GM12878 (cell line): ENCODE data around the gene ACOT7.

Source experiments
- ATF3 ChIP-seq: IDR thresholded peaks from 2 replicates; pipeline ENCODE4 v1.6.1; 2011; ENCODE audit warnings: low read depth, mild to moderate bottlenecking, low read length, moderate library complexity, borderline replicate concordance; ENCODE audit errors: extremely low read depth
- BRCA1 ChIP-seq: IDR thresholded peaks from 2 replicates; pipeline ENCODE4 v1.6.1; 2011; ENCODE audit warnings: low read depth, low read length, improper control_type of control experiment
- CTCF ChIP-seq, 3 experiments: IDR thresholded peaks in 2 of 3; conservative IDR thresholded peaks in 1 of 3; 2 replicates each; pipeline ENCODE4 v1.5.1; 2011; ENCODE audit warnings: low read depth in 3 of 3, low read length in 3 of 3, mild to moderate bottlenecking in 3 of 3, control low read depth in 2 of 3, moderate library complexity in 2 of 3, inconsistent platforms in 1 of 3, mixed read lengths in 1 of 3; ENCODE audit not compliant: control insufficient read depth in 2 of 3, insufficient read depth in 1 of 3; ENCODE audit errors: extremely low read depth in 1 of 3
- DPF2 ChIP-seq: fragments of 450-650 bp; IDR thresholded peaks from 2 replicates; pipeline ENCODE4 v1.6.1; 2017; ENCODE audit warnings: mild to moderate bottlenecking
- HCFC1 ChIP-seq: fragments of 150-350 bp; IDR thresholded peaks from 2 replicates; pipeline ENCODE4 v1.6.1; 2014; ENCODE audit warnings: low read length
- NFIC ChIP-seq: IDR thresholded peaks from 2 replicates; pipeline ENCODE4 v1.6.1; 2012; ENCODE audit warnings: low read depth, mild to moderate bottlenecking, inconsistent platforms, low read length, moderate library complexity
- NR2C2 ChIP-seq: IDR thresholded peaks from 2 replicates; pipeline ENCODE4 v1.6.1; 2011; ENCODE audit warnings: borderline replicate concordance, low read depth; ENCODE audit not compliant: control insufficient read depth, insufficient read length
- PKNOX1 ChIP-seq: fragments of 450-650 bp; IDR thresholded peaks from 2 replicates; pipeline ENCODE4 v1.6.1; 2016; ENCODE audit warnings: mild to moderate bottlenecking
- POLR2AphosphoS5 ChIP-seq: IDR thresholded peaks from 2 replicates; pipeline ENCODE4 v1.6.1; 2011; ENCODE audit warnings: mild to moderate bottlenecking, low read length, inconsistent platforms
- YY1 ChIP-seq: IDR thresholded peaks from 2 replicates; pipeline ENCODE4 v1.6.1; 2011; ENCODE audit warnings: low read depth, mild to moderate bottlenecking, low read length
- ZNF274 ChIP-seq: IDR thresholded peaks from one replicate; pipeline ENCODE4 v1.8.0; 2011; ENCODE audit not compliant: insufficient read length, insufficient read depth

DNA sequence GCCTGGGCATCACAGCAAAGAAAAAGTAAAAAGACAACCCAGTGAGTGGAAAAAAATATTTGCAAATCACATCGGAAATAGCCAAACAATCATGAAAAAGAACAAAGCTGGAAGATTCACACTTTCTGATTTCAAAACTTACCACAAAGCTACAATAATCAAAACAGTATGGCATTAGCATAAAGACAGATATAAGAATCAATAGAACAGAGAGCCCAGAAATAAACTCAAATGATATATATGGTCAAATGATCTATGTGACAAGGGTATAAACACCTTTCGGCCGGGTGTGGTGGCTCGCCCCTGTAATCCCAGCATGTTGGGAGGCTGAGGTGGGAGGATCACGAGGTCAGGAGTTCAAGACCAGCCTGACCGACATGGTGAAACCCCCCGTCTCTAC, 13.5 kb downstream of the ACOT7 start:
- TF ChIP-seq CTCF (IDR thresholded peaks at IDR 0.05 in 2 of 3, conservative IDR thresholded peaks at IDR 0.05 in 1 of 3; ENCODE audit: control insufficient read depth in 2 of 3, extremely low read depth in 1 of 3, insufficient read depth in 1 of 3, low read depth in 3 of 3, low read length in 3 of 3) (no peak), PKNOX1 (no peak), BRCA1 (no peak), POLR2AphosphoS5 (no peak), NR2C2 (no peak), DPF2 (no peak), ATF3 (no peak), NFIC (no peak), ZNF274 (no peak), HCFC1 (no peak), YY1 (no peak)
